OCI-LY3 (cell line): ENCODE data around the gene DNAH11.

Source experiments
- H2AFZ ChIP-seq: fragments of 200-600, 300-600 bp; shearing (Covaris generic); 2 replicates; pipeline ENCODE4 v1.6.0; 2014; ENCODE audit warnings: antibody characterized with exemption, low read depth, low read length
- H3K27ac ChIP-seq: fragments of 200-600, 300-600 bp; sonication (generic); 2 replicates; pipeline ENCODE4 v1.5.1; 2014; ENCODE audit warnings: mild to moderate bottlenecking, low read length, moderate library complexity, mixed read lengths
- H3K27me3 ChIP-seq: fragments of 200-600, 300-600 bp; sonication (generic); 2 replicates; pipeline ENCODE4 v1.6.1; 2014; ENCODE audit warnings: low read depth, low read length, mixed read lengths
- H3K36me3 ChIP-seq: fragments of 200-600, 300-600 bp; sonication (generic); replicated peaks from 2 replicates; pipeline ENCODE3; 2014; ENCODE audit warnings: low read depth, low read length, mixed read lengths
- H3K4me1 ChIP-seq: fragments of 300-600, 200-600 bp; sonication (generic); 2 replicates; pipeline ENCODE4 v1.6.1; 2014; ENCODE audit warnings: low read length, mixed read lengths
- H3K4me2 ChIP-seq: fragments of 200-600, 300-600 bp; sonication (generic); 2 replicates; pipeline ENCODE4 v1.6.1; 2014; ENCODE audit warnings: low read length, mixed read lengths
- H3K4me3 ChIP-seq: fragments of 300-600, 200-600 bp; sonication (generic); 2 replicates; pipeline ENCODE4 v1.5.1; 2014; ENCODE audit warnings: antibody characterized with exemption, mild to moderate bottlenecking, low read length, moderate library complexity
- H3K79me2 ChIP-seq: fragments of 300-600, 200-600 bp; shearing (Covaris generic); 2 replicates; pipeline ENCODE4 v1.6.1; 2014; ENCODE audit warnings: mild to moderate bottlenecking, low read length, mixed read lengths
- H3K9ac ChIP-seq: fragments of 300-600, 200-600 bp; shearing (Covaris generic); 2 replicates; pipeline ENCODE4 v1.6.0; 2014; ENCODE audit warnings: mild to moderate bottlenecking, low read length, moderate library complexity
- H3K9me3 ChIP-seq: fragments of 200-600, 300-600 bp; shearing (Covaris generic); 2 replicates; pipeline ENCODE4 v1.6.1; 2014; ENCODE audit warnings: low read length, mixed read lengths; ENCODE audit not compliant: insufficient read depth
- H4K20me1 ChIP-seq: fragments of 200-600, 300-600 bp; sonication (generic); 2 replicates; pipeline ENCODE4 v1.6.1; 2016; ENCODE audit warnings: low read length, mixed read lengths; ENCODE audit not compliant: insufficient read depth
- CTCF ChIP-seq: fragments of 200-600, 300-600 bp; sonication (generic); IDR thresholded peaks from 2 replicates; pipeline ENCODE4 v1.5.1; 2014; ENCODE audit warnings: antibody characterized with exemption, low read length, low read depth
- EZH2phosphoT487 ChIP-seq: fragments of 200-600 bp; shearing (Covaris generic); IDR thresholded peaks from 2 replicates; pipeline ENCODE4 v1.6.1; 2018; ENCODE audit warnings: antibody characterized with exemption, mixed run types, low read depth

The DNAH11 gene, protein sequence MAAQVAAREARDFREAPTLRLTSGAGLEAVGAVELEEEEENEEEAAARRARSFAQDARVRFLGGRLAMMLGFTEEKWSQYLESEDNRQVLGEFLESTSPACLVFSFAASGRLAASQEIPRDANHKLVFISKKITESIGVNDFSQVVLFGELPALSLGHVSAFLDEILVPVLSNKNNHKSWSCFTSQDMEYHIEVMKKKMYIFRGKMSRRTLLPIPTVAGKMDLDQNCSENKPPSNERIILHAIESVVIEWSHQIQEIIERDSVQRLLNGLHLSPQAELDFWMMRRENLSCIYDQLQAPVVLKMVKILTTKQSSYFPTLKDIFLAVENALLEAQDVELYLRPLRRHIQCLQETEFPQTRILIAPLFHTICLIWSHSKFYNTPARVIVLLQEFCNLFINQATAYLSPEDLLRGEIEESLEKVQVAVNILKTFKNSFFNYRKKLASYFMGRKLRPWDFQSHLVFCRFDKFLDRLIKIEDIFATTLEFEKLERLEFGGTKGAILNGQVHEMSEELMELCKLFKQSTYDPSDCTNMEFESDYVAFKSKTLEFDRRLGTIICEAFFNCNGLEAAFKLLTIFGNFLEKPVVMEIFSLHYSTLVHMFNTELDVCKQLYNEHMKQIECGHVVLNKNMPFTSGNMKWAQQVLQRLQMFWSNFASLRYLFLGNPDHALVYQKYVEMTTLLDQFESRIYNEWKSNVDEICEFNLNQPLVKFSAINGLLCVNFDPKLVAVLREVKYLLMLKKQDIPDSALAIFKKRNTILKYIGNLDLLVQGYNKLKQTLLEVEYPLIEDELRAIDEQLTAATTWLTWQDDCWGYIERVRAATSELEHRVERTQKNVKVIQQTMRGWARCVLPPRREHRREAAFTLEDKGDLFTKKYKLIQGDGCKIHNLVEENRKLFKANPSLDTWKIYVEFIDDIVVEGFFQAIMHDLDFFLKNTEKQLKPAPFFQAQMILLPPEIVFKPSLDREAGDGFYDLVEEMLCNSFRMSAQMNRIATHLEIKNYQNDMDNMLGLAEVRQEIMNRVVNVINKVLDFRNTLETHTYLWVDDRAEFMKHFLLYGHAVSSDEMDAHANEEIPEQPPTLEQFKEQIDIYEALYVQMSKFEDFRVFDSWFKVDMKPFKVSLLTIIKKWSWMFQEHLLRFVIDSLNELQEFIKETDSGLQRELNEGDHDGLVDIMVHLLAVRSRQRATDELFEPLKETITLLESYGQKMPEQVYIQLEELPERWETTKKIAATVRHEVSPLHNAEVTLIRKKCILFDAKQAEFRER (N-terminal part only)

GRCh38 chr7:21542891-21543527 lies at the start of gene DNAH11:
Gene DNAH11, plus strand, starts transcription at chr7:21543039. Its CDS starts 207 bp downstream, at chr7:21543246.
- Histone ChIP-seq H3K9me3 (no peaks in the 10 kb centered on the region), H4K20me1 (no peaks in the 10 kb centered on the region), H3K27me3 (no peaks in the 10 kb centered on the region), H2AFZ (no peak within 1 kb of the TSS), H3K4me2 (no peak within 1 kb of the TSS), H3K36me3 (no peaks in the 10 kb centered on the region), H3K79me2 (no peaks in the 10 kb centered on the region), H3K9ac (no peak within 1 kb of the TSS), H3K4me3 (no peak within 1 kb of the TSS), H3K4me1 (peaks cover 11% of the 10 kb centered on the region), H3K27ac (no peak within 1 kb of the TSS)
- TF ChIP-seq EZH2phosphoT487 (no peak), CTCF (no peak)

DNA sequence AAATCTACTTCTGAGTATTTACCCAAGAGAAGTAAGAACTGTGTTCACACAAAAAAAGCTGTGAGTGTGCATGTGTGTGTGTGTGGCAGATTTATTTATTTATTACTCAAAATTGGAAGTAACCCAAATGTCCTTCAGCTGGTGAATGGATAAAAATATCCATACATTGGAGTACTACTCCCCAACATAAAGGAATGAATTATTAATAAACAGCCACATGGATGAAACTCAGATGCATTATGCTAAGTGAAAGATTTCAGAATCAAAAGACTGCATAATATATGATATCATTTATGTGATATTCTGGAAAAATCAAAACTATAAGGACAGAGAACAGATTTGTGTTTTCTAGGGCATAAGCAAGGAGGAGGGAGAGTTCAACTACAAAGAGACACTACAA lies 47.1 kb upstream of the DNAH11 start:
- H3K4me3 ChIP-seq = no peak overlapping the region
- no peaks in the 10 kb centered on the region for H4K20me1 ChIP-seq
- peaks cover 16% of the 10 kb centered on the region for H3K36me3 ChIP-seq
- no peak overlapping the region for H3K27ac ChIP-seq
- no peaks in the 10 kb centered on the region for H3K27me3 ChIP-seq
- no peak overlapping the region for H3K4me2 ChIP-seq
- H2AFZ ChIP-seq = no peak overlapping the region
- no peaks in the 10 kb centered on the region for H3K4me1 ChIP-seq
- no peaks in the 10 kb centered on the region for H3K9me3 ChIP-seq
- H3K79me2 ChIP-seq = no peaks in the 10 kb centered on the region
- no peak overlapping the region for H3K9ac ChIP-seq
- TF ChIP-seq EZH2phosphoT487 (no peak), CTCF (no peak)

DNA sequence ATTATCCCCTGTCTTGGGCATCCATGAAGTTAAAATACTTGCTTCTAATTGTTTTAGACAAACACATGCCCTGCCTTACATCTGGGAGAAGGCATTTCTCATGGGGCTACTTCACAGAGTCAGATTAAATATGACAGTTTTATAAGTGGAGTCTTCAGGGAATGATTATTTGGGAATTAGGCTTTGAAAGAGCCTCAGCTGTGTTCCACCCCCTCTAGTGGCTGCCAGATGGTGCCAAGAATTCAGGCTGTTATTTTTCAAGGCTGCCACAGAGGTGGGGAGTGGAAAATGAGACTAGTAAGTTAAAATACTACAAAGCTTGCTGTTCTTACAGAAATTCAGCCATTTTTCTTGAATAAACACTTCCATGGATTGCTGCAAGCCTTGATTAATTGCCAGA lies 45.8 kb upstream of the DNAH11 start:
- Histone ChIP-seq H3K4me1 (no peaks in the 10 kb centered on the region), H3K4me2 (no peak overlapping the region), H3K79me2 (no peaks in the 10 kb centered on the region), H3K4me3 (no peak overlapping the region), H3K36me3 (peaks cover 8% of the 10 kb centered on the region), H4K20me1 (no peaks in the 10 kb centered on the region), H3K9ac (no peak overlapping the region), H2AFZ (no peak overlapping the region), H3K27ac (no peak overlapping the region), H3K9me3 (no peaks in the 10 kb centered on the region), H3K27me3 (no peaks in the 10 kb centered on the region)
- TF ChIP-seq CTCF (no peak), EZH2phosphoT487 (no peak)
